CD4-positive, CD25-positive, alpha-beta regulatory T cell (primary cell): ENCODE measurements around the gene GPRASP2. TPM values are rescaled to one million over a fixed set of nuclear protein-coding genes. Genes with fewer than 3 reads are reported as not detected.
"Not testable (repeated sequence)": the region's sequence is repeated elsewhere in the genome, so short reads cannot be mapped to it uniquely, and the experiment has no call there.

Experiments
- ATAC-seq, 2 donors: fragments of 150-1000 bp; cut with Tn5 transposase; one replicate each; pipeline ENCODE4 v1.10.0; 2021; ENCODE audit warnings: low read depth in 2 of 2, moderate number of reproducible peaks in 2 of 2, moderate library complexity in 1 of 2
- DNase-seq, 3 donors: peaks; one replicate each; pipeline versions ENCODE4 v3.0.0 to v3.0.0-alpha.2; 2012 to 2022; ENCODE audit warnings: mixed read lengths in 1 of 3
- H3K27ac ChIP-seq: one replicate; pipeline ENCODE4 v1.7.0; 2013; ENCODE audit warnings: mild to moderate bottlenecking, low read length; ENCODE audit not compliant: insufficient read depth, poor library complexity, severe bottlenecking
- H3K27me3 ChIP-seq: one replicate; pipeline ENCODE4 v1.7.0; 2013; ENCODE audit warnings: low read length; ENCODE audit not compliant: control insufficient read depth, insufficient read depth
- H3K36me3 ChIP-seq: one replicate; pipeline ENCODE4 v1.7.0; 2013; ENCODE audit warnings: mild to moderate bottlenecking, low read length, moderate library complexity; ENCODE audit not compliant: control insufficient read depth, insufficient read depth
- H3K4me1 ChIP-seq: 2 replicates; pipeline ENCODE4 v1.7.0; 2013; ENCODE audit warnings: mild to moderate bottlenecking, low read length; ENCODE audit not compliant: insufficient read depth, control insufficient read depth, poor library complexity, severe bottlenecking
- H3K4me3 ChIP-seq: one replicate; pipeline ENCODE4 v1.7.0; 2013; ENCODE audit warnings: low read depth, mild to moderate bottlenecking, low read length, moderate library complexity
- H3K9me3 ChIP-seq, 2 experiments: 1 replicate in 1 of 2; 2 replicates in 1 of 2; pipeline ENCODE4 v1.7.0; 2013; ENCODE audit warnings: low read length in 2 of 2, mild to moderate bottlenecking in 1 of 2, moderate library complexity in 1 of 2; ENCODE audit not compliant: control insufficient read depth in 2 of 2
- H3K27ac Mint-ChIP-seq, 3 donors: one replicate each; pipeline ENCODE4 v1.8.0; 2020 to 2022; ENCODE audit warnings: mild to moderate bottlenecking in 3 of 3, mixed read lengths in 3 of 3, moderate library complexity in 2 of 3
- H3K27me3 Mint-ChIP-seq: one replicate; pipeline ENCODE4 v1.8.0; 2022; ENCODE audit warnings: mild to moderate bottlenecking, mixed read lengths
- H3K36me3 Mint-ChIP-seq: one replicate; pipeline ENCODE4 v1.8.0; 2020; ENCODE audit warnings: mixed read lengths
- H3K4me1 Mint-ChIP-seq, 4 donors: one replicate each; pipeline ENCODE4 v1.8.0; 2020 to 2022; ENCODE audit warnings: mixed read lengths in 4 of 4, mild to moderate bottlenecking in 1 of 4
- H3K4me3 Mint-ChIP-seq, 4 donors: one replicate each; pipeline ENCODE4 v1.8.0; 2020 to 2022; ENCODE audit warnings: mild to moderate bottlenecking in 4 of 4, mixed read lengths in 4 of 4, moderate library complexity in 3 of 4
- H3K9me3 Mint-ChIP-seq, 7 donors: one replicate each; pipeline ENCODE4 v1.8.0; 2020 to 2022; ENCODE audit warnings: mixed read lengths in 7 of 7, mild to moderate bottlenecking in 3 of 7, moderate library complexity in 2 of 7
- polyA plus RNA-seq, 4 donors: library from polyadenylated mRNA; unstranded; fragments of 300-500 nt; fragmentation: Illumina TruSeq; gene quantifications; one replicate each; pipeline ENCODE4 v1.2.3, GENCODE V29; 2021
- total RNA-seq: library from RNA; stranded (reverse); gene quantifications from one replicate; pipeline ENCODE4 v1.2.3, GENCODE V29; 2022

The GPRASP2 gene
- 1.2 TPM for total RNA-seq
- polyA plus RNA-seq, result 1 to 10 TPM; 2.3 to 3.5 (median 2.7) TPM

GRCh38 chrX:102712216-102712966 is at the start of gene GPRASP2:
GPRASP2 (plus strand) TSS chrX:102712448; CDS start chrX:102714870, 2,422 bp downstream.
- peaks cover 3% of the 10 kb centered on the region for H3K4me1 ChIP-seq
- peaks cover 0 to 12% (median 7%) of the 10 kb centered on the region in 4 donors for H3K4me1 Mint-ChIP-seq
- DNase-seq, result peak in 1 of 3 donors; percentile 17
- no peaks in the 10 kb centered on the region for H3K36me3 Mint-ChIP-seq
- H3K27ac Mint-ChIP-seq, result no peak within 1 kb of the TSS
- H3K27me3 ChIP-seq, result no peaks in the 10 kb centered on the region
- no peaks in the 10 kb centered on the region for H3K9me3 ChIP-seq
- H3K36me3 ChIP-seq, result no peaks in the 10 kb centered on the region
- peak within 1 kb of the TSS; percentile 44 for H3K4me3 ChIP-seq
- peaks cover 0 to 2% (median 0%) of the 10 kb centered on the region in 7 donors for H3K9me3 Mint-ChIP-seq
- peak in 1 of 2 donors; percentile 37 for ATAC-seq
- H3K27ac ChIP-seq, result no peak within 1 kb of the TSS
- peaks cover 29% of the 10 kb centered on the region for H3K27me3 Mint-ChIP-seq
- peak within 1 kb of the TSS; percentile 46 to 92 (median 86) for H3K4me3 Mint-ChIP-seq

GRCh38 chrX:102663820-102664219 is 48.4 kb upstream of the GPRASP2 start:
- H3K9me3 Mint-ChIP-seq, H3K4me3 ChIP-seq, DNase-seq, ATAC-seq, H3K27ac ChIP-seq, H3K27me3 Mint-ChIP-seq, H3K27ac Mint-ChIP-seq, H3K4me1 ChIP-seq, H3K36me3 Mint-ChIP-seq, H3K27me3 ChIP-seq, H3K9me3 ChIP-seq, H3K36me3 ChIP-seq, H3K4me3 Mint-ChIP-seq: not testable (repeated sequence)
- peaks cover 9 to 29% (median 20%) of the 10 kb centered on the region in 4 donors for H3K4me1 Mint-ChIP-seq

- H3K9me3 Mint-ChIP-seq, H3K27ac ChIP-seq, H3K4me3 Mint-ChIP-seq, ATAC-seq, H3K4me3 ChIP-seq, H3K9me3 ChIP-seq, H3K4me1 ChIP-seq, H3K27me3 Mint-ChIP-seq, DNase-seq, H3K27ac Mint-ChIP-seq, H3K27me3 ChIP-seq, H3K36me3 ChIP-seq: not testable (repeated sequence)
- H3K36me3 Mint-ChIP-seq, result peaks cover 12% of the 10 kb centered on the region
- H3K4me1 Mint-ChIP-seq, result peaks cover 0 to 22% (median 2%) of the 10 kb centered on the region in 4 donors
Measured at GRCh38 chrX:102667034-102667433, 45.2 kb upstream of the GPRASP2 start.

GRCh38 chrX:102669526-102669925 is 42.7 kb upstream of the GPRASP2 start:
- Histone ChIP-seq H3K9me3 (peaks cover 0 to 1% of the 10 kb centered on the region in 2 experiments), H3K27me3 (no peaks in the 10 kb centered on the region), H3K36me3 (peaks cover 2% of the 10 kb centered on the region), H3K4me1 (no peaks in the 10 kb centered on the region), H3K27ac (no peak overlapping the region), H3K4me3 (no peak overlapping the region)
- Mint-ChIP-seq H3K36me3 (peaks cover 12% of the 10 kb centered on the region), H3K9me3 (peaks cover 0 to 10% (median 7%) of the 10 kb centered on the region in 7 donors), H3K4me1 (peaks cover 0 to 18% (median 2%) of the 10 kb centered on the region in 4 donors), H3K27me3 (no peaks in the 10 kb centered on the region), H3K27ac (no peak overlapping the region), H3K4me3 (no peak overlapping the region)
- no peak for ATAC-seq
- DNase-seq, result no peak

- no peaks in the 10 kb centered on the region for H3K4me1 ChIP-seq
Measured at GRCh38 chrX:102672856-102673255, 39.4 kb upstream of the GPRASP2 start.

GRCh38 chrX:102677479-102677878 is 34.8 kb upstream of the GPRASP2 start:
- H3K36me3 Mint-ChIP-seq, H3K4me1 ChIP-seq, H3K4me3 ChIP-seq, H3K36me3 ChIP-seq, H3K9me3 Mint-ChIP-seq, H3K27ac Mint-ChIP-seq, H3K27me3 Mint-ChIP-seq, H3K27ac ChIP-seq, H3K27me3 ChIP-seq, ATAC-seq, DNase-seq, H3K9me3 ChIP-seq: not testable (repeated sequence)
- Mint-ChIP-seq H3K4me3 (peak overlapping the region in 1 of 4 donors; percentile 7), H3K4me1 (peaks cover 0 to 10% (median 4%) of the 10 kb centered on the region in 4 donors)

More at GRCh38 chrX:102672856-102673255, 39.4 kb upstream of the GPRASP2 start:
- H3K9me3 ChIP-seq, result peaks cover 0 to 1% of the 10 kb centered on the region in 2 experiments
- no peaks in the 10 kb centered on the region for H3K27me3 Mint-ChIP-seq
- H3K9me3 Mint-ChIP-seq, result peaks cover 0 to 6% (median 3%) of the 10 kb centered on the region in 7 donors
- no peaks in the 10 kb centered on the region for H3K27me3 ChIP-seq
- ATAC-seq, result no peak
- peaks cover 4% of the 10 kb centered on the region for H3K36me3 Mint-ChIP-seq
- DNase-seq, result no peak
- no peak overlapping the region for H3K27ac Mint-ChIP-seq
- H3K4me1 Mint-ChIP-seq, result peaks cover 0 to 13% (median 7%) of the 10 kb centered on the region in 4 donors
- no peak overlapping the region for H3K4me3 ChIP-seq
- peaks cover 2% of the 10 kb centered on the region for H3K36me3 ChIP-seq
- H3K4me3 Mint-ChIP-seq, result no peak overlapping the region
- no peak overlapping the region for H3K27ac ChIP-seq

GRCh38 chrX:102684772-102685520 is 27.3 kb upstream of the GPRASP2 start:
- Mint-ChIP-seq H3K9me3 (peaks cover 0 to 14% (median 5%) of the 10 kb centered on the region in 7 donors), H3K4me1 (peaks cover 0 to 7% (median 3%) of the 10 kb centered on the region in 4 donors), H3K27ac (no peak overlapping the region), H3K27me3 (no peaks in the 10 kb centered on the region), H3K4me3 (no peak overlapping the region), H3K36me3 (no peaks in the 10 kb centered on the region)
- Histone ChIP-seq H3K36me3 (no peaks in the 10 kb centered on the region), H3K4me1 (no peaks in the 10 kb centered on the region), H3K27me3 (no peaks in the 10 kb centered on the region), H3K4me3 (no peak overlapping the region), H3K9me3 (peaks cover 6 to 8% of the 10 kb centered on the region in 2 experiments), H3K27ac (no peak overlapping the region)
- no peak for DNase-seq
- ATAC-seq, result no peak
